ENCODE data around the gene APBA1.

APBA1 gene

GRCh38 chr9:69535286-69535832 is 136.8 kb downstream of the APBA1 start:
- no peak for DNase-seq (ENCODE audit: low read depth in 2 of 3, low spot score in 2 of 3)

DNA sequence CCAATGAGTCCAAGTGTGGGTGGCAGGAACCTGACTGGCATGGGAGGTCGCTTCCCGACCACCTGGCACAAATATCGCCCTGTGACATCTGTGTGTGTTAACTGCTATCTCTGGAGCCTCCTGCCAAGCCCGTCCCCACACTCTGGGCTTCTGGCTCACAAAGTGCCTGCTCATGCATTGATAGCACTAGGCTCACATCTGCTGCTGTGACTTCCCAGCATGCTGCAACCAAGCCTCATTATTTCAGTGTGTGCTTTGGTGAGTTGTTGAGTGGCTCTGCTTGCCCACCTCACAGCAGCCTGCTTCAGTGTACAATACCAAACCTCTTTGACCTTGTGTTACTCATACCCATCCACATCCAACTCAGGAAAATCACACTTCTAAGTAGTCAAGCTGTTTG is 139.8 kb downstream of the APBA1 start:
- DNase-seq (ENCODE audit: low read depth in 2 of 3, low spot score in 2 of 3) = no peak

- DNase-seq (ENCODE audit: low read depth in 2 of 3, low spot score in 2 of 3) = no peak
Measured at GRCh38 chr9:69527454-69527853, 144.7 kb downstream of the APBA1 start.

DNA sequence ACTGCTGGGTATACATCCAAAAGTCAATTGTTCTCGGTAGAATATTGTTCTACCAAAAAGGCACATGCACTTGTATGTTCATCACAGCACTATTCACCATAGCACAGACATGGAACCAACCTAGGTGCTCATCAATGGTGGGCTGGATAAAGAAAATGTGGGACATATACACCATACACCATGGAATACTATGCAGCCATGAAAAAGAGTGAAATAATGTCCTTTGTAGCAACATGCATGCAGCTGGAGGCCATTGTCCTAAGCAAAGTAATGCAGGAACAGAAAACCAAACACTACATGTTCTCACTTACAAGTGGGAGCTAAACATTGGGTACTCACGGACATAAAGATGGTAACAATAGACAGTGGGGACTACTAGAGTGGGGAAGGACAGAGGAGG is 145.5 kb downstream of the APBA1 start:
- no peak for DNase-seq (ENCODE audit: low read depth in 2 of 3, low spot score in 2 of 3)

DNA sequence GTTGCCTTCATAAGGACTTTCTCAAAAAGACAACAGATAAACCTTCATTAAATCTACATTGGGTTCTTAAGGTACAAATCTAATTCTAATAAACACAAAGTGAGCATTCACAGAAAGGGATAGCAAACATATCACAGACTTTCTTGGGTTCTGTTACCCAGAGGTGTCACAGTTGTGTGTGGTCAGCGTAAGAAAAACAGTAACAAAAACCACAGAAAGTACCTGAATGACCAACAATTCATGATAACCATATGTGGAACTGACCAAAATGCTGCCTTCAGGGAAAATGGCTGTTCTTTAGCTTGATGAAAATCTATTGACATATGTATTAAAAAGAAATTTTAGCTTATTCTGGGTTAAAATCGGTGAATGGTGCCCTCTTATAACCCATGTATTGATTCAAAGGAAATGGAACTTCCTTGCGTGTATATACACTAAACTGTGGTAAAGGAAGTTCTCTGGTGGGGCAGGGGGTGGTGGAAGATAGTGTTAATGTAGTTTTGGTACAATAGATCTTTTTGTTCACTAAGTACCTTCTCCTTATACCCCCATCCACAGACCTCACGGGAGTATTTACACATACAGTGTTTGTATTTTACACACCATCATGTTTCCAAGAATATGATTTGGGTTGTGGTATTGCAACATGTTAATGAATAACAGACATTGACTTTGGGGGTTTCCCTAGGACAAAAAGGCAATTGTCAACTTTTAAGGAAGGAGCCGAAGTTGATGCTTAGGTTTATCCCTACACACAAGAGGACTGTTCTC is 152.5 kb downstream of the APBA1 start:
- DNase-seq (ENCODE audit: low read depth in 2 of 3, low spot score in 2 of 3) = no peak

DNA sequence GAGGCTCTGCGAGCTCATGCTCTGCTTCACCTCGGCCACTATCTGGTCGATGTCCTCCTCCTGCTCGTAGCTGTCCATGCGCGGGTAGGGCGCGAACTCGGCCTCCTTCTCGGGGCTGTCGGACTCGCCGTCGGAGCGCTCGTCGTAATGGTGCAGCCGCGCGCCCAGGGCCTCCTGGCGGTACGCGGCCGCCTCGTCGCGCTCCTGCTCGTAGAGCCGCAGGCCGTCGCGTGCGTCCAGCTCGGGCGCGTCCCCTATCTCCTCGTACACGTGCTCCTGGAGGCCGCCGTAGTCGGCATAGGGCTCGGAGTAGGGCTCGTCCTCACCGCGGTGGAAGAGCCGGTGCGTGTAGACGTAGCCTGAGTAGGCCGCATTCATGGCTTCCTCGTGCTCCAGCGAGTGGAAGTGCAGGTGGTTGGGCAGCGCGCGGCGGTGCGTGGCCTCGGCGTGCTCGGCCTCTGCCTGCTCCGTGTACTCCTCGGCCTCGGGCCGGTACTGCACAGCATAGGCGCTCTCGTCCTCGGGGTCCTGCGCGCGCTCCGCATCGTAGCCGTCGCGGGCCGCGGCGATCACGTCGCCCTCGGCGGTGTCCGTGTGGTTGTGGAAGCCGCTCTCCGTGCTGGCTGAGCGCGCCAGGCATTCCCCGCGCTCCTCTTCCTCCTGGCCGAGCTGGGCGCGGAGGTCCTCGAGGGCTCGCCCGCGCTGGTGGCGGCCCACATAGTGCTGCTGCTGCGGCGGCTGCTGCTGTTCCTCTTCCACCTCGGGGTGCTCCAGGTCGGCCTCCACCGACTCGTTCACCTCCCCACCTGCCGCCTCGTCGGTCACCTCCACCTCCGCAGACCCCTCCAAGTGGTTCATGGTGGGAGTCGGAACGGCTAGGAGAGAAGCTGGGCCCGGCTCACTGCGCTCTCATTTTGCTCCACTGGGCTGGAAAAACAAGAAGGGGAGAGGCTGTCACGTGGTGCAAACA is 155.5 kb downstream of the APBA1 start:
- DNase-seq (ENCODE audit: low read depth in 2 of 3, low spot score in 2 of 3) = no peak

GRCh38 chr9:69515810-69516209 is 156.4 kb downstream of the APBA1 start:
- DNase-seq (ENCODE audit: low read depth in 2 of 3, low spot score in 2 of 3) = no peak

DNA sequence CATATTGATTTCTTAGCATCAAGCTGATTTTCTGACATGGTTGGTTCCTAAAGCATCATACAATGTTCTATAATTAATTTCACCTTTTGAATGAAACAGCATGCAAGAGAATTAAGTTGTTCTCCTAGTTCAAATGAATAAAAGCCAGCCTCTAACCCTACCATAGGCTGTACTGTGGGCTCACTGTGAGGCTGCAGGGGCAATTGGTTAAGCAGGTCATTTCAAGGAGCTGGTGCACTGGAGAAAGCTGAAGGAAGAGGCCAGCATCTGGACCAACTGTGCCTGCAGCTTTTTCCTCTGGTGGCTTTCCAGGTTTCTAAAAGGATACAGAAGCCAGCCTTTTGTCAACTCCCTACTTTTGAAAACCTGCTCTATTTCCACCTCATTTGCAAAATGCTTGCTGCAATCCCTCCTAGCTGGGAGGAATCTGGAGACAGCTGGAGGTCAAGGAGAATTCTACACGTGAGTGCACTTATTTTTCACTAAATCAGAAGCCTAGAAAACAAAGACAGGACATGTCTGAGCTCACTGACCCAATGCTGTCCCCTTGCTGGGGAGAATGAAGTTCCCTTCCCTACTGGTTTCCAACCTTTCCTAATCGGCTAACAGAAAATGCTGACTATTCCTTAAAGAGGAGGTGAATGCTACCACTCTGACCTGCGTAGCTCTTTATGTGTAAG is 158.9 kb downstream of the APBA1 start:
- no peak for DNase-seq (ENCODE audit: low read depth in 2 of 3, low spot score in 2 of 3)

- DNase-seq (ENCODE audit: low read depth in 2 of 3, low spot score in 2 of 3) = no peak
Measured at GRCh38 chr9:69504058-69504457, 168.1 kb downstream of the APBA1 start.

GRCh38 chr9:69502671-69503301 is 169.4 kb downstream of the APBA1 start:
- no peak for DNase-seq (ENCODE audit: low read depth in 2 of 3, low spot score in 2 of 3)

DNA sequence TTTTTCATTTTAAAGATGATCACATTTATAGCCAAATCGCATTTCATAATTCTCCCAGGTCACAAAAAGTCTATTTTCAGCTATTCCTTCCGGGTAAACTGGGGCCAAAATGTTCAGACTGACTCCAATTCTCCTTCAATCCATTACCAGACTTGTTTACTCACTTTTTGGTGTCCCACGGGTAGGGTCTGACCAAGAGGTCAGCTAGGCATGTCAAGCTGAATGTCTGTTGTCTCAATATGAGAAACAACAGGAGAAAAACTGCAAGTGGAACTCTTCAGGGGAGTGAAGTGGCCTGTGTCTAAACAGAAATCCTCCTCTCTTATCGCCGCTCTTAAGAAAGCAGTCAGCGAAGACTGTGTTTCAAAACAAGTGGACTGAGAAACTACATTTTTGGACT is 171.3 kb downstream of the APBA1 start:
- DNase-seq (ENCODE audit: low read depth in 2 of 3, low spot score in 2 of 3) = no peak

DNA sequence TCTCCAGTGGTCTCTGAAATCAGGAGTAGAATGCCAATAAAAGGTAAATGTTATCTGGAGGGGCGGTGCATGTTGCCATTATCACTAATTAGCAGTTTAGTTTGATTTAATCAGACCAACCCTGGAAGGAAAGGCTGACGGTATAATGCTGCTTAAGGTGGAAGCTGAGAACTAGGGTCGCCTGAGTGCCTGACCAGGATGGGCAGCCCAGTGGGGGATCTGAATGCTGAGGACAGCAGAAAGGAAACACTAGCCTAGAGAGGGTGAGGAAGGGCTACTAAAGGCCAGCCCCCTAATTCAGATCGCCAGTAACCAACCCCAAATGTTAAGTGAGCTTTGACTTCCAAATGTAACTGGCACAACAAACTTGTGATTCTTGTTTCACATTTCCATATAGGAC is 172.2 kb downstream of the APBA1 start:
- no peak for DNase-seq (ENCODE audit: low read depth in 2 of 3, low spot score in 2 of 3)

DNA sequence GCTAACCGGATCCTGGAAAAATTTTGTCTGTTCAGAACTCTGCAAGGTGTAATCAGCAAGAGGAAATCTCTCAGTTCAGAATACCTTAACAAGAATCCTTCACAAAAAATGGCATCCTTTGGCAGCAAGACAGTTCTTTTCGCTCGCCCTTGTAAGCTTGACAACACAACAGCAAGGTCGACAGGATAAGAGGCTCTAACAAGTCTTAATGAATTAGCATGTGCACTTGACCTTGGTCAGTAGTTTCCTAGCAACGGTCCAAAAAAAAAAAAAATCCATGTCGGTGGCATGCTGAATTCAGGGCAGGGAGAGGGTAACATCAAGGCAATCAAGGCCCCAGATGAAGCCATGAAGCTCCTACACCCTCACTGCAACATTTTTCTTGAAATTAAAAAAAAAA is 172.8 kb downstream of the APBA1 start:
- DNase-seq (ENCODE audit: low read depth in 2 of 3, low spot score in 2 of 3) = no peak

DNA sequence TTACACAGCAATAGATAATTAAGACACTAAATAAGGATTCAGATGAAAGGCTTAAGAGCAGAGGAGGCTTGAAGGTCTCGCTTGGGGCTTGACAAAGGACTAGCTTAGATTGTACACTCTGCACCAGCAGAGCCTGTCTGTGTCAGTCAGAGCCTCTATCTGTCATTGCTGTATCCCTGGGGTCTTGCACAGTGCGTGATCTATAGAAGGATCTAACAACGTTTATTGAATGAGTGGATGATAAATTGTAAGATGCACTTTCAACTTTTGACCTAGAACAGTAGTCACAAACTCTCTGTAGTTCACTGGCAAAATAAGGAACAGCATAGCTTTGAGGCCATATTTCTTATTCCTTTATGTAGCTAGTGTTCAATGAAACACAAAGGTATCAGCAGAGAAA is 173.7 kb downstream of the APBA1 start:
- no peak for DNase-seq (ENCODE audit: low read depth in 2 of 3, low spot score in 2 of 3)

- no peak for DNase-seq (ENCODE audit: low read depth in 2 of 3, low spot score in 2 of 3)
Measured at GRCh38 chr9:69497816-69498215, 174.4 kb downstream of the APBA1 start.

DNA sequence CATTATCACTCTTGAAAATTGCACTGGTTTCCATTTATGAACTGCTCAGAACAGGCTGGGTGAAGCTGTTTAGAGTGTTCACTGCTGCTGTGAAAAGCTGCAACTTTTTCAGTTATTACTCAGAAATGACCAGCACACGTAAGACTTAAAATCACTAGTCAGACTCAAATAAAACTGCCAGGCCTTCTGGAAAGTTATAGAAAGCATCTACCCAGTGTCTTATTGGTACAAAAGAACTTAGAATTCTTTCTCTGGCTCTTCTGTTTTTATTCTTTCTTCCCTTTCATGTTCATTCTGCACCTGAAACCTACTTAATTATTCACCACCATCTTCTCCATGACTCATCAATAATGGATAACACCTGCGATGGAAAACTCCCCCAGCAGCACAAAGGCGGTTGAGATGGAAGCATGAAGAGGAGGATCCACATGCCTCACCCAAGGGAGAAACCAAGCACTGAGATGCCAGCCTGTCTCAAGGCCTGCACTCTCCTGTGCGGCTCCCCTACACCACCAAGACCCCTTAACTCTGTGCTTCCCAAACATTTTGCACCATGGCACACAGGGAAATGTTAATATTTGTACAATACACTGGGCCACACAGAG is 175.2 kb downstream of the APBA1 start:
- no peak for DNase-seq (ENCODE audit: low read depth in 2 of 3, low spot score in 2 of 3)

DNA sequence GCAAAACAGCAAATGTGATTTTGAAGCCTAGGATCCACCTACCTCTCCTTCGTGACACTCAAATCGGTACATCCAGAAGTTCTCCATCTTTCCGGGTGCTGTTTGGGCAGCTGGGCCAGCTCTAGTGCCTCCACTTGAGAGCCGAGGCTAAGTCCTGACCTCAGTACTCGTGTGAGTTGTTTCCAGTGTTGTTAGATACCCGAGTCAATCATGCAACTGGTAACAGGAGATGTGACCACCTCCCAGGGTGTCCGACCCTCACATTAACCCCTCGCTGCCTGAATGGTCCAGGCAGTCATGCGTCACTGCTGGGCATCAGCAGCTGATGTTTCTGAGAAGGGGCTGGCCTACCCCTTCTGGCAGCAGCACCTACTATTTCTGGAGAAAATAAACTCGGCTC is 176.9 kb downstream of the APBA1 start:
- no peak for DNase-seq (ENCODE audit: low read depth in 2 of 3, low spot score in 2 of 3)

- DNase-seq (ENCODE audit: low read depth in 2 of 3, low spot score in 2 of 3) = no peak
Measured at GRCh38 chr9:69494763-69495162, 177.4 kb downstream of the APBA1 start.

DNA sequence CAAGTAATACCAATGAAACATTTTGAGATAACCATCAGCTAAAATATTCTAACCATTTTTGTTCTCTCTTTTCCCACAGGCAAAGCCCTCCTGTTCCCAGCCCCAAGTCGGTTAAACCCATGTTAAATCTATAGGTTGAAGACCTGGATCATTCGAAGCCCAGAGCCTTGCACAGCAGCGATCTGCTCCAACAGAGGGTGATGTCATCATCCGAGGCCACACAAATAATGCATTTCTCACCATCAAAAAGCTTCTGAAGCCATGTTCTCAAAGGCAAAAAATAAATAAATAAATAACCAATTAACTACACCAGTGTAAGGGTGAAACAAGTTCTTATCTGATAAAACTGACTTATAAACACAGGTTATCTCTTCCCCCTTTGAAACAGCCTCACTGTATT is 178.0 kb downstream of the APBA1 start:
- DNase-seq (ENCODE audit: low read depth in 2 of 3, low spot score in 2 of 3) = no peak

DNA sequence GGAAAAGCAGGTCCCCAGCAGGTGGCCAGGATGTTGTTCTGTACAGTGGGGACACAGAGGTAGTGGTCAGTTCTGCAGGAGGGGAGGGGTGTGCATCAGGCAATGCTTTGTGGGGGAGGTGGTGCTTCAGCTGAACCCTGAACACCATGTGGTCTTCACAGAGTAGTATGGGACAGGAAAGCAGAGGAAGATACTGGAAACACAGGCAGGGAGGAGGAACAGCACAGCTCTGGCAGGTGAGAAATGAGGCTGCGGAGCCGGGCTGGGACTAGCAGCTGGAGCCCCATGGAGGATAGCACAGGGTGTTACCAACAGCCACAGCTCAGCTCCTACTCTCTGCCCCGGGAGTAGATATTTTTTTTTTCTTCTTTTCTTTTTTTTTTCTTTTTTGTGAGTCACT is 185.7 kb downstream of the APBA1 start:
- DNase-seq (ENCODE audit: low read depth in 2 of 3, low spot score in 2 of 3) = no peak

GRCh38 chr9:69485466-69485865 is 186.7 kb downstream of the APBA1 start:
- DNase-seq (ENCODE audit: low read depth in 2 of 3, low spot score in 2 of 3) = no peak

Data from activated CD8-positive, alpha-beta memory T cell treated with anti-CD3 and anti-CD28 coated beads for 48 hours (primary cell).